GM12878 (cell line): ENCODE measurements around the gene RAB7B. TPM values are rescaled to one million over a fixed set of nuclear protein-coding genes. Genes with fewer than 3 reads are reported as not detected.

Experiments used
- CEBPZ ChIP-seq: fragments of 150-350 bp; IDR thresholded peaks from 2 replicates; pipeline ENCODE4 v1.6.1; 2016; ENCODE audit warnings: low read depth, low read length
- CHD2 ChIP-seq: IDR thresholded peaks from 2 replicates; pipeline ENCODE4 v1.6.1; 2011; ENCODE audit warnings: low read depth, low read length, improper control_type of control experiment, borderline replicate concordance
- CREM ChIP-seq: IDR thresholded peaks from 2 replicates; pipeline ENCODE4 v1.6.1; 2014; ENCODE audit warnings: antibody characterized with exemption, low read depth
- E2F4 ChIP-seq: IDR thresholded peaks from 2 replicates; pipeline ENCODE4 v1.6.1; 2012; ENCODE audit warnings: low read depth, low read length, improper control_type of control experiment
- GATAD2B ChIP-seq: fragments of 450-650 bp; conservative IDR thresholded peaks from 2 replicates; pipeline ENCODE4 v1.6.1; 2017; ENCODE audit warnings: low read depth, mild to moderate bottlenecking, moderate library complexity
- MLLT1 ChIP-seq: fragments of 450-650 bp; IDR thresholded peaks from 2 replicates; pipeline ENCODE4 v1.6.1; 2016; ENCODE audit warnings: mild to moderate bottlenecking
- NFXL1 ChIP-seq: fragments of 450-650 bp; IDR thresholded peaks from 2 replicates; pipeline ENCODE4 v1.6.1; 2017; ENCODE audit warnings: antibody characterized with exemption, mild to moderate bottlenecking, borderline replicate concordance
- POU2F2 ChIP-seq: IDR thresholded peaks from 3 replicates; pipeline ENCODE4 v1.6.1; 2011; ENCODE audit warnings: low read depth, mild to moderate bottlenecking, low read length, borderline replicate concordance
- polyA plus RNA-seq, 11 experiments: library from polyadenylated mRNA; depleted of rRNA in 4 of 11; unstranded in 6 of 11; stranded (reverse) in 5 of 11; fragments of >200 nt; fragmentation: Nextera tagmentation in 4 of 11; fragmentation: Illumina TruSeq in 1 of 11; extraction: Ambion mirVana in 4 of 11; extraction: Trizol in 1 of 11; gene quantifications; 1 replicate in 1 of 11; 2 replicates in 10 of 11; pipeline versions ENCODE4 v1.2.1 to v1.2.3, GENCODE V29; 2011 to 2016; ENCODE audit warnings: inconsistent platforms in 2 of 11, missing spikeins in 2 of 11, low read depth in 1 of 11
- total RNA-seq, 4 experiments: library from RNA; depleted of rRNA in 3 of 4; stranded (reverse); fragments of >200 nt in 3 of 4; fragmentation: Illumina TruSeq in 1 of 4; extraction: Trizol in 1 of 4; gene quantifications; 2 replicates each; pipeline versions ENCODE4 v1.2.1 to v1.2.3, GENCODE V29; 2013 to 2021

Gene RAB7B
- total and polyA plus RNA-seq, 10 of the 15 experiments (the other 5 are each of a cell fraction or from before 2014, with no cell fraction given): 0.09 TPM; not detected in 9

- TF ChIP-seq MLLT1: no peak
- no peak for TF ChIP-seq E2F4
- no peak for TF ChIP-seq POU2F2
- no peak for TF ChIP-seq CREM
- no peak for TF ChIP-seq CEBPZ
- TF ChIP-seq NFXL1: no peak
- TF ChIP-seq GATAD2B: no peak
- no peak for TF ChIP-seq CHD2
- TF ChIP-seq, all 136 proteins: peak for 0
Measured at GRCh38 chr1:205955499-205955898, 47.7 kb downstream of the RAB7B start (continued).
